HG02623 (cell line): Measurements from ENCODE around the gene UNC13A.

ENCODE experiments used
- ATAC-seq: cut with Tn5 transposase; IDR thresholded peaks from one replicate; pipeline ENCODE4 v1.9.1; 2021; ENCODE audit warnings: moderate library complexity; ENCODE audit not compliant: unreplicated experiment

Gene UNC13A

DNA sequence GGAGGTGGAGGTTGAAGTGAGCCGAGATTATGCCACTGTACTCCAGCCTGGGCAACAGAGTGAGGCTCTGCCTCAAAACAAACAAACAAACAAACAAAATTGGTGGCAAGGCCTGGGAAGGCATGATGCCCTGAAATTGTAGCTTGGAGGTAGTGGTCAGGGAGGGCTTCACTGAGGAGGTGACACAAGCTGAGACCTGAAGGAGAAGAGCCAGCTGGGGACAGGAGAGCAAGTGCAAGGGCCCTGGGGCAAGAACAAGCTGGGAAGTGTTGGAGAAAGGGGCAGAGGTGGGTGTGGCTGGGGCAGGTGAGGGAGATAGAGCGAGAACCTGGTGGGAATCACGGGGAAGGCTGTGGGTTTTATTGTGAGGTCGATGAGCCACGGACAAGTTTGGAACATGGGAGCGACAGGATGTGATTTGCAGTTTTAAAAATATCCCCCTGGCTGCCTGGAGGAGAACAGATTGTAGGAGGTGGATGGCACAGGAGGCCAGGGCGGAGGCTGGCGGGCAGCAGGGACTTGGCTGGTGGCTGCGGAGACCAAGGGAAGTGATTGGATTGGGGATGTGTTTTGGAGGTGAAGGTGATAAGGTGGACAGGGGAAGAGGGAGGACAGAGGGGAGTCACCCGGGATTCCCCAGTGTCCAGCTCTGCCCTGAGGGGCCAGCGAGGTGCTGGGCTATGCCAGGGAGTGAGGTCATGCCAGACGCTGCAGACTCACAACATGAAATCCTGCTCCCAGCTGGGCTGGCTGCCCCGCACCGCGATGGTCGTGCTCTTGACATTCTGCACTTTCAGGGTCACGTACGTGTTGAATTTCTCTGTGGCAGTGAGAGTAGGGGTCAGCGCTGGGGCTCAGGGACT lies 14.0 kb downstream of the UNC13A start:
- no peak for ATAC-seq

DNA sequence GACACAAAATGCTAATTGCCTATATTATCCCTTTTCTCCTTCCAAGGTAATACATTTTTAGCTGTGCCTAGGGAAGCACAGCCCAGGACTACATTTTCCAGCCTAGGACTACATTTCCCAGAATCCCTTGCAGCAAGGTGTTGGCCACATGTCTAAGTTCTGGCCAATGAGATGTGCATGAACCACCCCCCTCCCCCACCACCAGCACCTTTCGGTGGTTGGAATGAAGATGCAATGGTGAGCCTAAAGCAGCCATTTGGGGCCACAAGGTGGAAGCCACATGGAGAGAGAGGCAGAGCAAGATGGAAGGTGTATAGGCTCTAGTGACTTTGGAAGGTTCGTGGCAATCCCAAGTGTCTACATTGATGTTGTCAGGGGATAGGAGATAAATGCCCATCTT lies 16.2 kb downstream of the UNC13A start:
- ATAC-seq: no peak

DNA sequence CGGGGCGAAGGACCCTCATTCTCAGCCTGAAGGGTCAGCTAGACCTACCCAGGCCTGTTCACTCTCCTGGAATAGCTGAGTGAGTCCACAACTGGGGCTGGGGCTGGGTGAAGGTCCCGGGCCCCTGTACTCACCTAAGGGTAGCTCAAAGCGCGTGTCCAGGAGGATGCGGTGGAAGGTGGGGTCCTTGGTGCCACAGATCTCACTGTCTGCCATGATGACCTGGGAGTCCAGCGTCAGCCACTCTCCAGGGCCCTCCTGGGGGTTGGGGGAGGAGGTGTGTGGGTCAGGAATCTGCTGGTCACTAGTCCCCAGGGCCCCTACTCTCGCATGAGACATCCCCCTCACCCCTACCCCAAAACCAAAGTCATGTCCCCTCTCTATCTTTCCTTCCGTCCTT lies 18.7 kb downstream of the UNC13A start:
- ATAC-seq: no peak

DNA sequence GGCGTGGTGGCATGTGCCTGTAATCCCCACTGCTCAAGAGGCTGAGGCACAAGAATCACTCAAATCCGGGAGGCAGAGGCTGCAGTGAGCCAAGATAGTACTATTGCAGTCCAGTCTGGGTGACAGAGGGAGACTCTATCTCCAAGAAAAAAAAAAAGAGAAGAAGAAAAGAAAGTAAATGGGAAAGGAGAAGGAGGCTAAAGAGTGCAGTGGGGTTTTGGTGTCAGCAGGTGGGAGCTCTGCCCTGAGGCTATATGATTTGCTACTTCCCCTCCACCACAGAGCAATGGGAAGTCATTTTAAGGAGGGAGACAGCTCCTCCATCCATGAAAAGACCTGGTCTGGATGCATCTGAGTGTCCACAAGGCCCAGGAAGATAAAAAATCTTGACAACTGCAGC lies 23.1 kb downstream of the UNC13A start:
- no peak for ATAC-seq

DNA sequence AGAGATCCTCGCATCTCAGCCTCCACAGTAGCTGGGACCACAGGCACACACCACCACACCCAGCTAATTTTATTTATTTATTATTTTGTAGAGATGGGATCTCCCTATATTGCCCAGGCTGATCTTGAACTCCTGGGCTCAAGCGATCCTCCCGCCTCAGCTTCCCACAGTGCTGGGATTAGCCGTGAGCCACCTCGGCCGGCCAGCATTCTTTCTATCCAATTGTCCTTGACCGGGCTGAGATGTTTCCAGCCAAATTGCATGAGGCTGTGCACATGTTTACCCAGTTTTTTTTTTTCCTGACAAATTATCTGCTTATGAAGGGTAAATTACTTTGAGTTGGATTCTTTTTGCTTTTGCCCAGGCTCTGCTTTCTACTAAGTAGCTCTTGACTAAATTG lies 28.2 kb downstream of the UNC13A start:
- no peak for ATAC-seq

DNA sequence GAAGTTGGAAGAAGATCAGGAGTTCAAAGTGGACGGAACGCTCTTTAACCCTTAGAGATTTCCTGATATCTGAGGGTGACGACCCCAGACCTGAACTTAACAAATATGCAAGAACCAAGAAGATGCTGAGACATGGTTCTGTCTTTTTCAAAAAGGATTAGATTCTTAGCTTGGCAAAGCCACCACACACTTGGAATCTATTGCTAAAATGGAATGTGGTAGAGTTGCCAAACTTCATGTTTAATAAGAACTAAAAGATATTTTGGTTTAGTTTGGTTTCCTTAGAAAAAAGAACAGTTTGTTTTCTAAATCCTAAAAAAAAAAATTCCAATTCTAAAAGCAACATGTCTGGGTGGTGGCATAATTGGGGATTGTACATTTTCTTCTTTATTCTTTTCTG lies 29.5 kb downstream of the UNC13A start:
- no peak for ATAC-seq

DNA sequence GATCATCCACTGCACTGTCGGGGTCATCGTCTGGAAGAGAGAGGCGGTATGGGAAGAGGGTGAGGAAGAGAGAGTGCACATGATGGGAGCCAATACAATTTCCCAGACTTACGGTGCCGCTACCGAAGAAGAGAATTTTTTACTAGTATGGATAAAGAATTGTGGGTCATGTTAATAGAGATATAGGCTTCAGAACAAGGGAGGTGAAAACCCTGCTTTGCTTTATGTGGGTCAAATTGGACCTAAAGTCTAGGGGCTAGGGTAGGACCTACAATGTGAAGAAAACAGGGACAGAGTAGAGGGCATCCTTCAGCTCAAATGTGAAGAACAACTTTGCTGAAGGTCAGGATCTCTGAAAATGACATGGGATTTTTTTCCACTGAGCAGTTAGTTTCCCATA lies 29.9 kb downstream of the UNC13A start:
- ATAC-seq: no peak

DNA sequence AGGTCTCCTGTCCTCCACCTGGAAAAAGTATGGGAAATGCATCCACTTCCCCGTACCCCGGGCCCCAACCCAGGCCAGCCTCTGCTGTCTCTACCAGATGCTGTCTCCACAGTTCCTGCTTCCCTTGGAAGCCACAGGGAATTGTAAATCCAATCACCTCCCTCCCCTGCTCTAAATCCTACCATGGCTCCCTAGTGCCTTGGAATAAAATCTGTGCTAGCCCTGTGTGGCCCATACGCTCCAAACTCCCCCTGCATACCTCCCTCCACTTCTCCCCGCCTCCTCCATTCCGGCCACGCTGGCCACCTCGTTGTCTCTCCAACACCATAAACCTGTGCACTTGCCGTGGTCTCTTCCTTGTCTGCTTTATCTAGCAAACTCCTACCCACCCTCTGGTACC lies 31.2 kb downstream of the UNC13A start:
- no peak for ATAC-seq

DNA sequence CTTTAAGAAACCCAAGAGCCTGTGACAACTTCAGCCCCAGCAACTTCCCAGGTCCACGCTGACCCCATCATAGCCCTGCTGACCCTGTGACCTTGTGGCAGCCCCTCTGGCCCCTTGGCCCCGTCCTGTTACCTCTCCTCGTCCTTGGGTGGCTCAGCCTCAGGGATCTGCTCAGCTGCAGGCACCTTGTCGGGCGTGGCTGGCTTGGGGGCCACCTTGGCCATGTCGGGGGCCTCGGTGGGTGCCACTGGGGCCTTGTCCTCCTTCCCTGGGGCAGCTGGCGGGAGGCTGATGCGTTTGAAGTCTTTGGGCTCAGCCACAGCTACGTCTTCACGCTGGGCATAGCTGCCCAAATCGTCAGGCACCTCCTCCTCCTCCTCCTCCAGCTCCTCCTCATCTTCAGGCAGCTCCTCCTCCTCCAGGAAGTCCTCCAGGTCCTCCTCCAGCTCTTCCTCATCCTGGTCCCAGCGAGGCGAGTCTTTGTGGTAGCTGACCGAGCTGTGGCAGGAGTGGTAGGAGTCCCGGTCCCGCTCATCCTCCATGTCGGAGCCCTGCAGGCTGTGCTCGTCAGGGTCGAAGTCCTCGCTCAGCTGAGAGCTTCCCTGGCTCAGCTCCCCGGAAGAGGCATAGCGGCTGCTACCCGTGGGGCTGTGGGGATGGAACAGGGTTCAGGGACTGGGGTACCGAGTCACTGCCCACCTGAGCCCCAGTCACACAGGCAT lies 32.2 kb downstream of the UNC13A start:
- no peak for ATAC-seq

DNA sequence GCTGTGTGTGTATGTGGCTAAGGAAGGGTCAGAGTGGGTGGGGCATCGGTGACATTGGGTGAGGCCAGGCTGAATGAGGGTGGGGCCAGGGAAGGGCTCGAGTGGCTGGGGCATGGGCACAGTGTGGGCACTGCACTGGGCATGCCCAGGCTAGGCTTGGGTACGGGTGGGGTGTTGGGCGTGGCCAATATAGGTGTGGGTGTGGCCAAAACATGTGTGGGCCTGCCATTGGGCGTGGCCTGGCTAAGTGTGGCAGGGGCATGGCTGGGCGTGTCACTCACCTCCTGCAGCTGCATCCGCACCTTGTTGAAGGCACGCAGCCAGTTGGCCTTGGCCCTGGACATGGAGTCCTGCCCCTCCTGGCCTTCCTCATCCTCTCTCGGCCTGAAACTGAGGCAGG lies 33.2 kb downstream of the UNC13A start:
- no peak for ATAC-seq

DNA sequence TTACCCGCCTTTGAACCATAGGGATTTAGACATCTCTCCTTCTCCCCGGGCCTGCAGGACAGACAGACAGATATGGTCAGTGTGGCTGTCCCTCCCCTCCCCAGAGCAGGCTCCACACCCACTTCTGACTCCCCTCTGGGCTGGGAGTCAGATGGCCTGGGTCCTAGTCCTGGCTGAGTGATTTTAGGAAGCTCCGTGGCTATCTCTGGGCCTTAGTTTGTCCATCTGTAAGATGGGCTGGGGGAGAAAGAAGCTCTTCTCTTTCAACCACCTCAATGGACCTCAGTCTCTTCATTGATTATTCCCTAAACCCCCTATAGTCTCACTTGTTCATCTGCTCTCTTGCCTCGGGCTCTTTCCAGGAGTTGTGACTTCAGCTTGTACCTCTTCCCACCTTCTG lies 35.5 kb downstream of the UNC13A start:
- no peak for ATAC-seq

DNA sequence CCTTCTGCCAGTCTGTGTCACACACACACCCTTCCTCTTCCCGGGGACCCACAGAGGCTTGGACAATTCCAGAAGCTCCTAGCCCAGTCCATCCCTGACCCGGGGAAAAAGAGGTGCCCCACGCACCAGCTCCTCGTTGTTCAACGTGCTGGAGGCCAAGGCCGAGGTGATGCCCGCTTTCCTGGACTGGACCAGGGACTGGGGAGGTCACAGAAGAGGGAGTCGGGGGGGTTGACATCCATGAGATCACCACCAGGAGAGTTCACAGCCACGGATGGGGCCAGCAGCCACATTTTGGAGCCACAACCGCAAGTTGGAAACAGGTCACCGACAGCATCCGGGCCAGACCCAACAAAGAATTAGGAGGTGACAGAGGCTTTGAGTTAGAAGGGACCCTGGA lies 39.4 kb downstream of the UNC13A start:
- ATAC-seq: no peak

DNA sequence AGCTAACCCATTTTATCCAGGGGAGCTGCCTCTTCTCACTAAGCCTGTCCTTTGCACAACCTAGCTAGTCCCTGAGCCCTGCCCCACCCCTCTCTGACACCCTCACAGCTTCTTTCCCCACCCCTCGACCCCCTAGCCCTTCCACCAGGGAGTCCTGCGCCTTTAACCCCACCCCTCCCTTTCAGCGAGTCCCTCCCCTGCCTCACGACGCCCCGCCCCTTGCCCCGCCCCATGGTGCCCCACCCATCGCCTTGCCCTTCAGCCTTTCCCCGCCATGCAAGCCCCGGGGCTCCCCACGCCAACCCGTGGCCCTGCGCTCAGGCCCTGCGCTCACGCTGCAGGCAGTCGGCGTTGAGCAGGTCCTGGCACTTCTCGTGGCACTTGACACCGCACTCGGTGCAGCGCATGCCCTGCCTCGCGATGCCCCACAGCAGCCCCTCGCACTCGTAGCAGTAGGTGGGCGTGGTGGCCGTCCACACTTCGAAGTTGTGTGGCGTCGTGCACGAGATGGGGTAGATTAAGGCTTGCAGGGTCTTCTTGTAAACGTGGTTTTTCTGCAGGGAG lies 40.0 kb downstream of the UNC13A start:
- no peak for ATAC-seq

DNA sequence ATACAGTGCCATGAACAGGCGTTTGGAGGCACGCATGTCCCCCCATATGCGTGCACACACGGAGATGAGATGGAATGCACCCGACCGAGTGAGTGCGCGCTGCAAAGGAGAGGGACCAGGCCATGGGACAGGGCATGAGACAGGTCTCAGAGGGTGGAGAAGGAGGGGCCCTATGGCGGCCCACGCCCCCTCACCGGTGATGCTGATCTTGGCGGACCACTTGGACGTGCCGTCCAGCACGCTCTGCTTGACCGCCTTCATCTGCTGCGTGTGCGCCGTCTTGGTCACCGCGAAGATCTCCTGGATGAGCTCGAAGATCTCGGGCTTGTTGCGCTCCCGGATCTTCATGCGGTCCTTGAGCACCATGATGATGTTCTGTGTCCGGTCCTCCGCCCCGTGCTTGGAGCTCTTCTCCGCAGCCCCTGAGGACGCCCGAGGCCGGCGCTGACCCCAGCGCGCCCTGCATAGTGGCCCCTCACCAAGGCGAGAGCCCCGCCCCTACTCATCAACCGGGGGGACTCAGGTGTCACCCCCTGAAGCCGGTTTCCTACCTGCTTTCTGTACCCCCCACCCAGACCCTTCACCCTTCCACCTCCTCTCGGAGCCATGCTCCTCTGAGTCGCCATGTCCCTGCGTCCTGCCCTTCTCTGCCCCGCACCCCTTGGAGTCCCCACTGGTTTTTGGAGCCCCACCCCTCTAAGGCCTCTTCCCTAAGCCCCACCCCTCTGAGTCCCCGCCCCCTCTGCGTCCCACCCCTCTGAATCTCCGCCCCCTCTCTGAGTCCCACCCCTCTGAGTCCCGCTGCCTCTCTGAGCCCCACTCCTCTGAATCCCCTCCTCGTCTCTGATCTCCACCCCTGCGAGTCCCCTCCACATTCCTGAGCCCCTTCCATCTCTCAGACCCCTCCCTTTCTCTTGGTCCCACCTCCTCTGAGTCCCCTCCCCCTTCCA lies 40.8 kb downstream of the UNC13A start:
- ATAC-seq: no peak

DNA sequence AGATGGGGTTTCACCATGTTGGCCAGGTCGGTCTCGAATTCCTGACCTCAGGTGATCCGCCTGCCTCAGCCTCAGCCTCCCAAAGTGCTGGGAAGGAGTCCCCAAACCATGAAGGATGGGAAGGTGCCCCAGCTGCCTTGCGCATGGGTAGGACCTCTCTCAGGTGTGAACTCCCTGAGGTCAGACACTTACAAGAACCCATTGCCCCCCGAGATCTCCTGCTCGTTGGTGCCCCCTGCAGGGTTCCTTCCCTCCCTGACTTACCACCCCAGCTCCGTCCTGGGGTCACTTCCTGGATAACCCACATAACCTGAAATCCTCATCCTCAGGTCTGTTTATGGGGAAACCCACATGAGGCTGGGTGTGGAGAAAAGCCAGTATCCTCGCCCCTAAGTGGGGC lies 41.7 kb downstream of the UNC13A start:
- ATAC-seq: no peak

DNA sequence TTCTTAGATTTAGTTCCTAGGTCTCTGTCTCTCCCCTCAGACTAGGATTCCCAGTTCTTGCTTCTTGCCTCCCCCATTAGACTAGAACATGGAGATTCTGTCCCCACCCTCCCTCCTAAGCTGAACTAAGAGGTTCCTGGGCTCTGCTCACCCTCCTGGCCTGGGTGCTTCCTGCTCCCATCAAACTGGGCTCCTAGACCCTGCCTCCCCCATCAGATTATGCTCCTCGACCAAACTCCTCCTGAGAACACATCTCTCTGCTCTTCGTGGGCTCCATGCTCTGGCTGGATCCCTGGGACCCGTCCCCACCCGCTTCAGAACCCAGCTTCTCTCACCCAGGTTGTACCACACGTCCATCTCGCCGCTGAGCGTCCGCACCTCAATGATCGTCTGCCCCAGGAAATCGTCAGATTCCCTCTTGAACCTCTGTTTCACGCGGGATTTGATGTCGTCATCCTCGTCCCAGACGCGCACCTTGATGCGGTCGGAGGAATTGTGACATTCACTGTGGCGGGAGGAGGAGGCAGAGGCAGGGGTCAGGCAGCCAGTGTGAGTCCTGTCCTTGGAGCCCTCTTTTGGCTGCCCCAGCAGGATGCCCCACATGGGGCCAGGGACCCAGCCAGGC lies 42.7 kb downstream of the UNC13A start:
- ATAC-seq: no peak

DNA sequence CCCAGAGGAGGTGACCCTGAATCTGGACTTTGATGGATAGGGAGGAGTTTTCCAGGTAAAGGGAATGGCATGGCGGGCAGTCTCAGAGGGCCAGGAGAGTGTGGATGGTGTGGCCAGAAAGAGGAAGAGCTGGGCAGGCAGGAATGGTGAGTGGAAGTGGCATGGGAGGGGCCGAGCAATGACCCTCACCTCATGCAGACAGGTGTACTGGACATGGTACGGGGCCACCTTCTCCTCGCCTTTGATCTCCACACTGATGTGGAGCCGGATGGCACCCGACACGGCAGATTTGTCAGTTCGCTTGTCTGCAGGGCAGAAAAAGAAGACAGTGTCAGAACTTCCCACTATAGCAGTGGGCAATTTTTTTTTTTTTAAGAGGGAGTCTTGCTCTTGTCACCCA lies 45.5 kb downstream of the UNC13A start:
- no peak for ATAC-seq

DNA sequence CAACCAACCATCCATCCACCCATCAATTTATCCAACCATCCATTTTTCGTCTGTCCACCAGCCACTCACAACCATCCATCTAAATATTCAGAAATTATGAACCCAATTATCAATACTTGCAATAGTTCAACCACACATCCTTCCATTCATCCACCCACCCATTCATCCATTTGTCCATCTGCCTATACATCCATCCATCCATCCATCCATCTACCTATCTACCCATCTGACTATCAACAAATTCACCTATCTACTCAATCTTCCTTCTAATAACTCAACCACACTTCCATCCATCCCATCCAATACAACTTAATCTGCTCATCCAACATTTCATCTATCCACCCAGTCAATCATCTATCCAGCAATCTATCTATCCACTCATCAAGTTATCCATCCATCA lies 46.3 kb downstream of the UNC13A start:
- no peak for ATAC-seq

DNA sequence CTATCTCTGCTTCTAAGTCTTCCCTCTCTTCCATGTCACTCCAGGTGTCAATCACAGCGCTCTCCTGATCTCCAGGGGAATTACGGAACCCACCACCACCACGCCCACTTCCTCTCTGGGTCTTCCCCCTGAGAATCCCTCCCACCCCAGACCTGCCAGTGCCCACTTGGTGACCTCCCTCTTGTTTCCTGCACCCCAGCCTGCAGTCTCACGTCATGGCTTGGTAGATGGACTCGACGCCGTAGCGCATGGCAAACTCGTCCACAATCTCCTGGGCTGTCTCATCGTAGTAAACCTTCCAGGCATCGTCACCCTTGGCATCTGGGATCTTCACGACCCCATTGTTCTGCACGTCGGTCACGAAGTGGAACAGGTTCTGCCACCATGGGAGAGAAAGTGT lies 47.0 kb downstream of the UNC13A start:
- ATAC-seq: no peak

DNA sequence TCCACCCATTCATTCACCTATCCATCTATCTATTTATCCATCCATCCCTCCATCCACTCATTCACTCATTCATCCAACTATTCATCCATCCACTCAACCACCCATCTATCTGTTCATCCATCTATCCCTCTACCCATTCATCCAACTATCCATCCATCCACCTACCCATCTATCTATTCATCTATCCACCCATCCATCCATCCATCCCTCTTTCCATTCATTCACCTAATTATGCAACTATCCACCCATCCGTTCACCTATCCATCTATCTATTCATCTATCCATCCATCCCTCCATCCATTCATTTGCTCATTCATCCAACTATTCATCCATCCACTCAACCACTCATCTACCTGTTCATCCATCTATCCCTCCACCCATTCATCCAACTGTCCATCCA lies 54.5 kb downstream of the UNC13A start:
- ATAC-seq: no peak

DNA sequence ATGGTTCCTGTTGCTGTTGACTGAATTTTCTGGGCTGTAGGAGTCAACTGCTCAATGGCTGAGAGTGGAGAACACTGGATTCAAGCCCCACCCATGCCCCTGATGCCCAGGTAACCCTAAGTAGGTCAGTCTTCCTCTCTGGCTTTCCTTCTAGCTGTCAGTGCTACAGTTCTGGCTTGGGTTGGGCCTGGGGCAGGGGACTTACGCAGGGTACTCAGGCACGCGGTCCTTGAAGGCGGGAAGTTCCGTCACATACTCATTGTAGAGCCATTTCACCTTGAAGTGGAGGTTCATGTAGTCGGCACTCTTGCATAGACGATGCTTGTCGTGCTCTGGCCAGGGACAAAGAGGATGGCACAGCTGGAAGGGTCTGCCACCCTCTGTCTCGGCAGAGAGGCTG lies 55.6 kb downstream of the UNC13A start:
- no peak for ATAC-seq
